HG03064 (cell line): ENCODE data around the gene ARL4A.
A peak's percentile ranks its signal among the peaks of the same experiment; 100 is the strongest.
"Not testable (repeated sequence)": the region's sequence is repeated elsewhere in the genome, so short reads cannot be mapped to it uniquely, and the experiment has no call there.

Experiments used
- ATAC-seq: cut with Tn5 transposase; IDR thresholded peaks from one replicate; pipeline ENCODE4 v1.9.1; 2021; ENCODE audit warnings: low read depth; ENCODE audit not compliant: unreplicated experiment

The ARL4A gene

GRCh38 chr7:12661581-12661980 is 25.9 kb upstream of the ARL4A start:
- no peak for ATAC-seq

GRCh38 chr7:12670000-12670729 is 17.3 kb upstream of the ARL4A start:
- ATAC-seq, result no peak

- ATAC-seq, result no peak
These were observed 16.5 kb upstream of the ARL4A start for GRCh38 chr7:12670743-12671520.

GRCh38 chr7:12673436-12673835 is 14.0 kb upstream of the ARL4A start:
- ATAC-seq, result not testable (repeated sequence)

GRCh38 chr7:12674053-12674452 is 13.4 kb upstream of the ARL4A start:
- ATAC-seq, result no peak

- no peak for ATAC-seq
These were observed 12.6 kb upstream of the ARL4A start for GRCh38 chr7:12674861-12675260.

GRCh38 chr7:12683678-12684585 is 3.5 kb upstream of the ARL4A start:
- ATAC-seq, result no peak

- no peak for ATAC-seq
These were observed 2.7 kb upstream of the ARL4A start for GRCh38 chr7:12684733-12685132.

GRCh38 chr7:12685550-12685949 is 1.9 kb upstream of the ARL4A start:
- no peak for ATAC-seq

GRCh38 chr7:12686234-12686890 is 1.1 kb upstream of the ARL4A start:
- peak; percentile 81 for ATAC-seq

GRCh38 chr7:12687718-12688171 is 312 bp downstream of the ARL4A start:
- ATAC-seq, result peak; percentile 0

GRCh38 chr7:12688485-12689170 is 1.2 kb downstream of the ARL4A start:
- ATAC-seq, result not testable (repeated sequence)

- ATAC-seq, result no peak
These were observed 2.0 kb downstream of the ARL4A start for GRCh38 chr7:12689451-12689850.

GRCh38 chr7:12690041-12690878 is 2.8 kb downstream of the ARL4A start:
- no peak for ATAC-seq

GRCh38 chr7:12691388-12691787 is 4.0 kb downstream of the ARL4A start:
- ATAC-seq, result not testable (repeated sequence)

- no peak for ATAC-seq
These were observed 4.6 kb downstream of the ARL4A start for GRCh38 chr7:12692035-12692434.

- no peak for ATAC-seq
These were observed 5.2 kb downstream of the ARL4A start for GRCh38 chr7:12692479-12693259.

GRCh38 chr7:12694817-12695216 is 7.4 kb downstream of the ARL4A start:
- no peak for ATAC-seq
